ENCODE measurements around the gene PCCA.
"Not testable (repeated sequence)": the region's sequence is repeated elsewhere in the genome, so short reads cannot be mapped to it uniquely, and the experiment has no call there.

The PCCA gene

GRCh38 chr13:100262404-100262803, 173.5 kb downstream of the PCCA start:
- no peak for DNase-seq

DNA sequence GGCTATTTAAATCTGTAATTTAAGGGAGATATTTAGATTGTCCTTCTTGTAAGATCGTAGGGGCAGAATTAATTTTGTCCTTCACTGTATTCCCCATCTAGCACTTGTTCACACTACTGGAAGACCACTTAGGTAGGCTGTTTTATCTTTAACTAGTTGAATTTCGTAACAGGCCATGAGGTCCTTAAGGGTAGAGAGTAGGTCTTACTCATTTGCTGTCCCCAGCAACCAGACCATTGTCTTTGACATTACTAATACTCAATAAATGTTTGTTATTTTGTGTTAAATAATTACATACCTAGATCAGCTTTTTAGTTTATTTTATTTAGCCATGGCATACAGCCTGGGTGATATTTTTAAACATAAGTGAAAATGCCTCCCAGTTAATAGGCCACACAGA, 177.1 kb downstream of the PCCA start:
- DNase-seq, result no peak

GRCh38 chr13:100269837-100270236, 180.9 kb downstream of the PCCA start:
- DNase-seq, result no peak

- no peak for DNase-seq
These were observed 184.2 kb downstream of the PCCA start for GRCh38 chr13:100273138-100273537.

DNA sequence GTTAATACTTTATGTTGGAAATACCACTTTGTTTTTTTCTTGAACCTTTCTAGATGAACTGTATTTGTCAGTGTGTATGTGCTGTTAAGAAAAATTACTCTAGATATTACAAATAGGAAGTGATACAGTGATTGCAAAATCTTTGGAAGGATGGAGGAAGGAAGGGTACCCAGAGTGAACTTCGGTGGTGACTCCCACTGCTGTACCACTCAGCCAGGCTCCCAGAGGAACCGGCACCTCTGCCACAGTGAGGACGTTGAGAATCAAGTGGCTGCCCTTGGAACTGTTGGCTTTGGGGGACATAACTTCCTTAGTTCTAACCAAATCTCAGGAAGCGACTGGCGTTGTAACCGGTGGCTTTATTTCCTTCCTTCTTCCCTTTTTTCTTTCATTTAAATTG, 184.7 kb downstream of the PCCA start:
- no peak for DNase-seq

DNA sequence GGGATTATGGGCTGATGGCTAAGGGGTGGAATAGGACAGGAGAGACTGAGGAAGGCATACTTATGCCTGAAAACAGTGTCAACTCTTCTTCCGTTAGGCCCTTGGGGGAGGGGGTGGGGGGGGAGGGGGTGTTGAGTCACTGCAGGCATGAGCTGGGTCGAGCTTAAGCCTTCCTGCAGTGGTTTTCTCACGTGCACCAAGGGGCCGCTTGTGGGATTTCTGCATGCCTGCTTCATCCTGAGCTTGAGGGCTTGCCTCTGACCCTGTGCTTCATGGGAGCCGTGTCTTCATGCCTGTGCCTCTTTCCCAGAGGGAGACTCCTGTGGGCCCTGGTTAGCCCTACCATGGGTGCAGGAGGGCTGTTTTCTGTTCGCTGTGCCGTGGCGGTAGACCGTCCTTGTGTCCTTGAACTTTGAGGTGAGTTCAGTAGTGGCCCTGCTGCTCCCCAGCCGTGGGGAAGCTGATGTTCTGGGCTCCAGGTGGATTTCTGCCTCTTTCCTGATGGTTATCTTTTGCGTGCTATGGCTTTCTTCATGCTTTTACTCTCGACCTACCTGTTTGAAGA, 186.1 kb downstream of the PCCA start:
- no peak for DNase-seq

- no peak for DNase-seq
These were observed 186.9 kb downstream of the PCCA start for GRCh38 chr13:100275746-100276145.

- no peak for DNase-seq
These were observed 191.8 kb downstream of the PCCA start for GRCh38 chr13:100280681-100281080.

DNA sequence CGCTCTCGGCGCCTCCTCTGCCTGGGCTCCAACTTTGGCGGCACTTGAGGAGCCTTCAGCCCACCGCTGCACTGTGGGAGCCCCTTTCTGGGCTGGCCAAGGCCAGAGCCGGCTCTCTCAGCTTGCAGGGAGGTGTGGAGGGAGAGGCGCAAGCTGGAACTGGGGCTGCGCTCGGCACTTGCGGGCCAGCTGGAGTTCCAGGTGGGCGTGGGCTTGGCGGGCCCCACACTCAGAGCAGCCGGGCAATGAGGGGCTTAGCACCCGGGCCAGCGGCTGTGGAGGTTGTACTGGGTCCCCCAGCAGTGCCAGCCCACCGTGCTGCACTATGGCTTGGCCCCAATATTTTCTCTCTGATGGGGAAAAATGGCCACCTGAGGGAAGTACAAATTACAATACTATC, 193.4 kb downstream of the PCCA start:
- not testable (repeated sequence) for DNase-seq

- DNase-seq, result no peak
These were observed 201.4 kb downstream of the PCCA start for GRCh38 chr13:100290165-100290801.

- no peak for DNase-seq
These were observed 202.7 kb downstream of the PCCA start for GRCh38 chr13:100291624-100292023.

- no peak for DNase-seq
These were observed 208.5 kb downstream of the PCCA start for GRCh38 chr13:100297413-100297812.

GRCh38 chr13:100298116-100298681, 209.3 kb downstream of the PCCA start:
- no peak for DNase-seq

GRCh38 chr13:100298691-100299090, 209.8 kb downstream of the PCCA start:
- no peak for DNase-seq

DNA sequence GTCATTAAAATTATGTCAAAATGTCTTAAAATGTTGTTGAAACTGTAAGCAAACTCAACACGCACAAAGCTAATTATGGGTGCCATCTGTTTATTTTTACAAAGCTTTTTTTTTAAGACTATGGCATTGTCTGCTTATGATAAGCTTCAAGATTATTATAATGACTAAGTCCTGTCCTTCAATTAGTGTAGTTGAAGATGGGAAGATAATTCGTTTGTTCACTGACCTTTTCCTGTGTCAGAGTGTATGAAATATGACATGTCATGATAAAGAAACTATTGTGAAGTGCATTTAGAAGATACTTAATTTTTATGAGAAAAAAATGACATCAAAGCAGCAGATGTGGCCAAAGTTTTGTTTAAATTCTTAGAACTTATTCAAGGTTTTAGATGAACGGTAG, 211.3 kb downstream of the PCCA start:
- DNase-seq, result no peak

DNA sequence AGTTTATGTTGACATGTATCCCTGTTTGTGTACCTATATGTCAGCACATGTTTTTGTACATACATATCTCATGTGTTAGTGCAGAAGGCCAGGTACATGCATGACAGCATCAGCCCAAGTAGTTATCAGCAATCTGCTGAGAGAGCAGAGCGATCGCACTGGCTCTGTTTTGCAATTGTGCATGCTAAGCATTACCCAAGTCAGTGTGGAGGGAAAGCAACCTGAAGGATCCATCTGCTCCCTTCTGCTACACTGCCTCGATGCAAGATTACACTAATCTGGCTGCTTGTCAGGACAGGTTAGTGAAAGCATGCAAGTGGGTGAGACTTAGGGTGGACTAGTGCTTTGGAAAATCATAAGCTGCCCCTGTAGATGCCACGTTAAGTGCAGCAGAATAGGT, 211.8 kb downstream of the PCCA start:
- no peak for DNase-seq

GRCh38 chr13:100301418-100301817, 212.5 kb downstream of the PCCA start:
- no peak for DNase-seq

- DNase-seq, result no peak
These were observed 213.5 kb downstream of the PCCA start for GRCh38 chr13:100302391-100302790.

DNA sequence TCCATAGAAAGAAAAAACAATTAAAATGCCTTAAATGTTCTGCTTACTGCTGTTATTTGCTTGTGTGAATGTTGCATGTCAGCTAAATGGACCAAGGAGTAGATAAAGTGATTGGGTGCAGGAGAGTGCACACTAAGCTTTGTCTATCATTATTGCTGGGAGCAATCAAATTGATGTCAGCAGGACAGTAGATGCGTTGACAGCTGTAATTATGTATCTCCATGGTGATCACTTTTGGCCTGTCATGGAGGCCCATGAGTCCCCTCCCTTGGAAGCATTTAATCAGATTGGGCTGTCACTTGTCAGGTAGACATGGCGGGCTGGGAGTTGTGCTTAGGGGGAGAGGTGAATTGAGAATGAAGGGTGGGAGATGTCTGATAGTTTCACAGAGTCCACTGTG, 215.3 kb downstream of the PCCA start:
- DNase-seq, result no peak

DNA sequence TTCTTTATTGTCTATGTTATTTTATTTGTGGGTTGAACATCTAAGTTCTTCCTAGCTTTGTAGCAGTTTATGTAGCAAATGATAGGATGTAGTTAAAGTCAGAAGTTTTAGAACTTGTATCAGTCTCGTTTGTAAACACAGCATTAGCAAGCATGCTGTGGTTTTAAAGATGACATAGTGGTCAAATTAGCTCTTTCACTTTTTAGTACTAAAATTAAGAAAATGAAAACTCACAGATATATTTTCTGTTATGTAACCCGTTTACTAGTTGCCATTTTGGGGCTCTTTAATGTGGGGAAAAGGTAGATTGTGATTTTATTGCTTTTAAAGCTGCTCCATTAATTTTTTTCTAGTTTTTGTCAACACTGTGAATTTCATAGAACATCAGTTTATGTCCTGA, 216.5 kb downstream of the PCCA start:
- DNase-seq, result no peak

DNA sequence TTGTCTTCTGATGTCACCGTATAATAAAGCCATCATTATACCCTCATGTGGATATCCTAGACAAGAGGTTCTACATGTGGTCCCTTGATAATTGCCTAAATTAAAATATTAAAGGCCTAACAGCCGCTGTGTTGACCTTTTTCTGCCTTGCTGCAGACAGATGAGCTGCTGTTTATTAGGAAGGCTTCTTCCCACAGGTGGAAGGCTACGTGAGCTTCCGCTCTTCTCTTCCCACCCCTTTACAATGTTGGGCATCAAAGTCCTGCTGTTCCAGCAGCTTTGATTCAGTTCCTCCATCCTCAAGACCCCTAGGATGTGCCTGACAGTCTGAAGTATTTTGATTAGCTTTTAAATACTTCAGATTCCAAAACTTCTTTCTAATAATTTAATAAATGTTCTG, 217.1 kb downstream of the PCCA start:
- DNase-seq, result no peak

- no peak for DNase-seq
These were observed 217.6 kb downstream of the PCCA start for GRCh38 chr13:100306434-100306999.

DNA sequence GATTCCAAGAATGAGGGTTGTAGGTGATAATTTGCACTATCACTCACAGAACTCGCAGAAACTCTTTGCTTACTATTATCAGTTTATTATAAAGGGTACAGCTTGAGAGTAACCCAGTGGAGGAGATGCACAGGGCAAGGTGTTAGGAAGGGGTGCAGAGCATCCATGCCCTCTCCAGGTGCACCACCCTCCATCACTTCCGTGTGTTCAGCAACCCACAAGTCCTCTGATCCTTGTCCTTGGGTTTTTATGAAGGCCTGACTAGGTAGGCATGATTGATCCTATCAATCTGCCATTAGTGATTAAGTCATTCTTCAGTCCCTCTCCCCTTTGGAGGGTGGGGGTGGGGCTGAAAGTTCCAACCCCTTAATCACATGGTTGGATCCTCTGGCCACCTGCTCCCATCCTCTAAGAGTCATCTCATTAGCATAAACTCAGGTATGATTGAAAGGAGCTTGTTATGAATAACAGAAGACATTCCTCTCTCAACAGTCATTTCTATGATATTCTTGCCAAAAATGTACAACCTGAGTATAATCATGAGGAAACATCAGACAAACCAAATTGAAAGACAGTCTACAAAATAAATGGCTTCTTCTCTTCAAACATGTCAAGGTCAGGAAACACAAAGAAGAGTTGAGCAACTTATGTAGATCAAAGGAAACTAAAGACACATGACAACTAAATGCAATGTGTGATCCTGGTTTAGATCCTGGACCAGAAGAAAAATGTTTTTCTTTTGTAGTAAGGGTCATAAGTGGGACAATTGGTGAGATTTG, 225.4 kb downstream of the PCCA start:
- no peak for DNase-seq

- no peak for DNase-seq
These were observed 226.6 kb downstream of the PCCA start for GRCh38 chr13:100315522-100315921.
